PC-3 (cell line): ENCODE data around the gene GEMIN8. TPM values are rescaled to one million over a fixed set of nuclear protein-coding genes. Genes with fewer than 3 reads are reported as not detected.

Experiments
- ATAC-seq: fragments of 200-7000 bp; cut with Tn5 transposase; 2 replicates; pipeline ENCODE4 v1.9.1; 2020; ENCODE audit warnings: mild to moderate bottlenecking, moderate library complexity
- BruUV-seq: library from RNA; stranded (reverse); fragments of 400-500 nt; replicated peaks from 2 replicates; lab custom pipeline; 2021; lab: Mats Ljungman, UMichigan
- CTCF ChIA-PET: fragments of 300-600 bp; sonication (Branson Sonifier 250); formaldehyde crosslinking; loops from one replicate; lab custom pipeline; 2022; ENCODE audit warnings: antibody characterized with exemption; lab: Charles Lee
- POLR2A ChIA-PET: fragments of 300-600 bp; sonication (Branson Sonifier 250); formaldehyde crosslinking; loops from one replicate; lab custom pipeline; 2022; ENCODE audit warnings: antibody characterized with exemption; ENCODE audit not compliant: unreplicated experiment; lab: Charles Lee
- DNase-seq: peaks from one replicate; pipeline ENCODE4 v3.0.0-alpha.2; 2015
- H2AFZ ChIP-seq: fragments of 300-600 bp; sonication (generic); 2 replicates; pipeline ENCODE4 v1.6.0; 2016; ENCODE audit warnings: antibody characterized with exemption, low read length
- H3F3A ChIP-seq: fragments of 300-600 bp; sonication (generic); one replicate; pipeline ENCODE4 v1.6.0; 2017; ENCODE audit warnings: antibody characterized with exemption, low read length, control low read depth, mild to moderate bottlenecking; ENCODE audit not compliant: unreplicated experiment
- H3K27ac ChIP-seq: fragments of 300-600 bp; sonication (generic); 2 replicates; pipeline ENCODE4 v1.5.1; 2016; ENCODE audit warnings: mild to moderate bottlenecking, low read length
- H3K27me3 ChIP-seq: fragments of 300-600 bp; sonication (generic); 2 replicates; pipeline ENCODE4 v1.6.1; 2016; ENCODE audit warnings: low read length, mixed read lengths
- H3K36me3 ChIP-seq: fragments of 300-600 bp; sonication (generic); 2 replicates; pipeline ENCODE4 v1.6.1; 2016; ENCODE audit warnings: low read depth, mixed run types, low read length, mixed read lengths
- H3K4me1 ChIP-seq: fragments of 300-600 bp; sonication (generic); 2 replicates; pipeline ENCODE4 v1.5.1; 2016; ENCODE audit warnings: low read length; ENCODE audit not compliant: insufficient read depth
- H3K4me2 ChIP-seq: fragments of 300-600 bp; sonication (generic); 2 replicates; pipeline ENCODE4 v1.6.0; 2016; ENCODE audit warnings: low read length
- H3K4me3 ChIP-seq: fragments of 300-600 bp; sonication (generic); 2 replicates; pipeline ENCODE4 v1.5.1; 2016; ENCODE audit warnings: mild to moderate bottlenecking, low read length, mixed read lengths
- H3K79me2 ChIP-seq: fragments of 300-600 bp; sonication (generic); 2 replicates; pipeline ENCODE4 v1.6.1; 2017; ENCODE audit warnings: low read length, mixed read lengths
- H3K9ac ChIP-seq: fragments of 300-600 bp; sonication (generic); 2 replicates; pipeline ENCODE4 v1.6.0; 2016; ENCODE audit warnings: mild to moderate bottlenecking, low read length
- H3K9me2 ChIP-seq: fragments of 300-600 bp; sonication (generic); replicated peaks from 2 replicates; pipeline ENCODE4 v1.6.1; 2016; ENCODE audit warnings: mixed run types, low read length, mixed read lengths
- H3K9me3 ChIP-seq: fragments of 300-600 bp; sonication (generic); 2 replicates; pipeline ENCODE4 v1.6.1; 2016; ENCODE audit warnings: low read length, mixed read lengths
- H4K20me1 ChIP-seq: fragments of 300-600 bp; sonication (generic); 2 replicates; pipeline ENCODE4 v1.6.1; 2016; ENCODE audit warnings: low read length, mixed read lengths
- EZH2 ChIP-seq: fragments of 300-600 bp; sonication (generic); IDR thresholded peaks from one replicate; pipeline ENCODE4 v1.6.1; 2017; ENCODE audit warnings: antibody characterized with exemption, mild to moderate bottlenecking, low read length; ENCODE audit not compliant: unreplicated experiment
- EZH2phosphoT487 ChIP-seq: fragments of 300-600 bp; sonication (generic); IDR thresholded peaks from 2 replicates; pipeline ENCODE4 v1.6.1; 2018; ENCODE audit warnings: mild to moderate bottlenecking, antibody characterized with exemption, low read length, borderline replicate concordance
- intact Hi-C: fragments of 100-400 bp; cut with micrococcal nuclease; formaldehyde crosslinking; loops from 2 replicates; pipeline ENCODE4 v1.9.0; 2023
- total RNA-seq: library from RNA; depleted of rRNA; stranded (reverse); fragments of >200 nt; gene quantifications from 2 replicates; pipeline ENCODE4 v1.2.3, GENCODE V29; 2014
- TF ChIP-seq, protein P1 (sequence below): fragments of 300-600 bp; sonication (generic); conservative IDR thresholded peaks from 2 replicates; pipeline ENCODE4 v1.5.1; 2017; ENCODE audit warnings: antibody characterized with exemption, low read depth, mild to moderate bottlenecking, low read length

The GEMIN8 gene
- total RNA-seq, 1 experiment from 2014 or later: 8.3 TPM

DNA sequence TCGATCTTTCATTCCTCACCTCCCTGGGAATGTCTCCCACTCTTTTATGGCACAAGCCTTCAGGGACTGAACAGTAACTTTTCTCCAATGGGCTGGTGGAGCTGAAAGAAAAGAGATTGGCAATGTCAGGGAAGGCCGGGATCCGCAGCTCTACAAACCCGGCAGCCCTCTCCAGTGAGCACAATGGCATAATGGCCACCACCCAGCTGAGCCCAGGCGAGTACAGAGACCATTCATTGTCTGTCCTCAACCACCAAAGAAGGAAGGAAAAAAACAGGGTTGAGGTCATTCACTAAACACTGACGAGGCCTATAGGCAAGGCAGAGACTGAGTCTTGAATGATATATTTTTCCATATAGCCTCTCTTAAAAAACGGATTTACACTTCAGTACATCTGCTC is 3.6 kb downstream of the GEMIN8 start:
- Histone ChIP-seq H3K4me3 (no peak overlapping the region), H3K27ac (peak overlapping the region; percentile 98), H3K4me2 (peak overlapping the region; percentile 91), H2AFZ (no peak overlapping the region), H3F3A (no peaks in the 10 kb centered on the region), H3K9me3 (no peaks in the 10 kb centered on the region), H3K4me1 (peaks cover 38% of the 10 kb centered on the region), H4K20me1 (no peaks in the 10 kb centered on the region), H3K36me3 (no peaks in the 10 kb centered on the region), H3K79me2 (peaks cover 21% of the 10 kb centered on the region), H3K9me2 (no peaks in the 10 kb centered on the region), H3K27me3 (no peaks in the 10 kb centered on the region), H3K9ac (no peak overlapping the region)
- TF ChIP-seq EZH2phosphoT487: no peak
- no peak for TF ChIP-seq EZH2
- TF ChIP-seq, protein P1, sequence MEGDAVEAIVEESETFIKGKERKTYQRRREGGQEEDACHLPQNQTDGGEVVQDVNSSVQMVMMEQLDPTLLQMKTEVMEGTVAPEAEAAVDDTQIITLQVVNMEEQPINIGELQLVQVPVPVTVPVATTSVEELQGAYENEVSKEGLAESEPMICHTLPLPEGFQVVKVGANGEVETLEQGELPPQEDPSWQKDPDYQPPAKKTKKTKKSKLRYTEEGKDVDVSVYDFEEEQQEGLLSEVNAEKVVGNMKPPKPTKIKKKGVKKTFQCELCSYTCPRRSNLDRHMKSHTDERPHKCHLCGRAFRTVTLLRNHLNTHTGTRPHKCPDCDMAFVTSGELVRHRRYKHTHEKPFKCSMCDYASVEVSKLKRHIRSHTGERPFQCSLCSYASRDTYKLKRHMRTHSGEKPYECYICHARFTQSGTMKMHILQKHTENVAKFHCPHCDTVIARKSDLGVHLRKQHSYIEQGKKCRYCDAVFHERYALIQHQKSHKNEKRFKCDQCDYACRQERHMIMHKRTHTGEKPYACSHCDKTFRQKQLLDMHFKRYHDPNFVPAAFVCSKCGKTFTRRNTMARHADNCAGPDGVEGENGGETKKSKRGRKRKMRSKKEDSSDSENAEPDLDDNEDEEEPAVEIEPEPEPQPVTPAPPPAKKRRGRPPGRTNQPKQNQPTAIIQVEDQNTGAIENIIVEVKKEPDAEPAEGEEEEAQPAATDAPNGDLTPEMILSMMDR: no peak
- DNase-seq (no peak), ATAC-seq (no peak)
- POLR2A ChIA-PET: no interaction called here
- CTCF ChIA-PET: no interaction called here
- BruUV-seq: no TSS peak
- intact Hi-C loops: loop anchor here (5.0 kb wide), 1 partner anchor 94 kb away; no protein-coding TSS in a partner anchor

DNA sequence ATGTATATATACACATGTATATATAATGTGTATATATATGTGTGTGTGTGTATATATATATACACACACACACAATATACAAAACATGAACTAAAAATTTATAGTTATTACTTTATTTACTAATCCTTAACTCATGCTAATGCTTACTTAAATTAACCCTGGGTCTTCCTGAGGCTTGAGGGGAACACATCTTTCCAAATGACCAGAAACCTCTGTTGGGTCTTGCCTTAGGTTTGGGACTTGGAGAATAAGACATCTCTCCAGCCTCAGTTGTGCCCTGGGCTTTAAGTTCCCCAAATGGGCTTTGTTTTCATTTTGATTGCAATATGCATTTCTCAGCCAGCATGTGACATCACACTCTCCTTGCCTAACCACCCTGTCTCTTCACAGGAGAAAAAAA is 7.7 kb downstream of the GEMIN8 start:
- Histone ChIP-seq H3K4me3 (no peak overlapping the region), H3K9me2 (no peaks in the 10 kb centered on the region), H3K36me3 (no peaks in the 10 kb centered on the region), H3K9me3 (no peaks in the 10 kb centered on the region), H4K20me1 (no peaks in the 10 kb centered on the region), H3K9ac (no peak overlapping the region), H3K4me1 (peaks cover 14% of the 10 kb centered on the region), H3K27me3 (no peaks in the 10 kb centered on the region), H3K79me2 (peaks cover 9% of the 10 kb centered on the region), H3F3A (no peaks in the 10 kb centered on the region), H2AFZ (no peak overlapping the region), H3K27ac (no peak overlapping the region), H3K4me2 (no peak overlapping the region)
- CTCF ChIA-PET: no interaction called here
- POLR2A ChIA-PET: no interaction called here
- DNase-seq (no peak), ATAC-seq (no peak)
- intact Hi-C loops: no loop called here
- TF ChIP-seq EZH2phosphoT487 (no peak), EZH2 (no peak)
- TF ChIP-seq, protein P1: no peak
- no TSS peak for BruUV-seq

DNA sequence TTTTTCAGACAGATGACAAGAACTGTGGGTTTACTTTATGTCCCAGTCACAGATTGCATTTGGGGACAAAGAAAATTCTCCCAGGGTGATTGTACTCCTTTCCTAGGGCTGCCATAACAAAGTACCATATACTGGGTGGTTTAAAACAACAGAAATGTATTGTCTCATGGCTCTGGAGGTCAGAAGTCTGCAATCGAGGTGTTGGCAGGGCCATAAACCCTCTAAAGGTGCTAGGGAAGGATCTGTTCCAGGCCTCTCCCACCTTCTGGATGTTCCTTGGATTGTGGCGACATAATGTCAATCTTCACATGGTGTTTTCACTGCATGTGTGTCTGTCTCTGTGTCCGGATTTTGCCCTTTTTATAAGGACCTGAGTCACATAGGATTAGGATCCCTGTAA is 12.3 kb downstream of the GEMIN8 start:
- H4K20me1 ChIP-seq: no peaks in the 10 kb centered on the region
- no peak overlapping the region for H3K9ac ChIP-seq
- no peak overlapping the region for H2AFZ ChIP-seq
- ChIA-PET CTCF (no interaction called here), POLR2A (no interaction called here)
- no peaks in the 10 kb centered on the region for H3K36me3 ChIP-seq
- TF ChIP-seq EZH2phosphoT487 (no peak), EZH2 (no peak)
- TF ChIP-seq, protein P1: no peak
- no peak for DNase-seq
- no peaks in the 10 kb centered on the region for H3K79me2 ChIP-seq
- H3K4me1 ChIP-seq: no peaks in the 10 kb centered on the region
- H3K4me2 ChIP-seq: no peak overlapping the region
- no peak overlapping the region for H3K4me3 ChIP-seq
- H3K27me3 ChIP-seq: no peaks in the 10 kb centered on the region
- ATAC-seq: no peak
- H3K27ac ChIP-seq: no peak overlapping the region
- H3K9me3 ChIP-seq: no peaks in the 10 kb centered on the region
- no TSS peak for BruUV-seq
- intact Hi-C loops: no loop called here
- H3K9me2 ChIP-seq: no peaks in the 10 kb centered on the region
- H3F3A ChIP-seq: no peaks in the 10 kb centered on the region
